Gastrocnemius medialis (tissue), 4 donors: ENCODE results near the gene ZBTB47.

Source experiments
- POLR2A ChIP-seq, 2 donors: fragments of 450-650 bp; IDR thresholded peaks; one replicate each; pipeline ENCODE4 v1.6.1; 2017; ENCODE audit warnings: antibody characterized with exemption in 2 of 2, mild to moderate bottlenecking in 2 of 2, moderate library complexity in 2 of 2
- TF ChIP-seq, protein P1 (sequence below), 5 experiments: fragments of 450-650 bp in 3 of 5; fragments of 200-600 bp in 2 of 5; sonication (generic) in 2 of 5; IDR thresholded peaks in 4 of 5; conservative IDR thresholded peaks in 1 of 5; 1 replicate in 4 of 5; 2 replicates in 1 of 5; pipeline ENCODE4 v1.5.1; 2016 to 2019; ENCODE audit warnings: antibody characterized with exemption in 5 of 5, mild to moderate bottlenecking in 3 of 5, moderate library complexity in 3 of 5

DNA sequence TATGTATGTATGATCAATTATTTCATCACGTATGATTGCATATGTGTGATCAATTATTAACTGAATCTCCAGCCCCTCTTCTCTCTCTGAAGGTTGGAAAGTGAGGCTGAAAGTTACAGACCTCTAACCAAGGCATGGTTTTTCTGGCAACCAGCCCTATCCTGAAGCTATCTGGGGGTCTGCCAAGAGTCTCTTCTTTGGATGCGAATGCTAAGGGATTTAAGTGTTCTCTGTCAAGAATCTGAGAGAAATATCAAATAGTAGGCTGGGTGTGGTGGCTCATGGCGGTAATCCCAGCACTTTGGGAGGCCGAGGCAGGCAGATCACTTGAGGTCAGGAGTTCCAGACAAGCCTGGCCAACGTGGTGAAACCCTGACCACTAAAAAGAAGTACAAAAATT, 44.9 kb upstream of the ZBTB47 start:
- TF ChIP-seq, protein P1, sequence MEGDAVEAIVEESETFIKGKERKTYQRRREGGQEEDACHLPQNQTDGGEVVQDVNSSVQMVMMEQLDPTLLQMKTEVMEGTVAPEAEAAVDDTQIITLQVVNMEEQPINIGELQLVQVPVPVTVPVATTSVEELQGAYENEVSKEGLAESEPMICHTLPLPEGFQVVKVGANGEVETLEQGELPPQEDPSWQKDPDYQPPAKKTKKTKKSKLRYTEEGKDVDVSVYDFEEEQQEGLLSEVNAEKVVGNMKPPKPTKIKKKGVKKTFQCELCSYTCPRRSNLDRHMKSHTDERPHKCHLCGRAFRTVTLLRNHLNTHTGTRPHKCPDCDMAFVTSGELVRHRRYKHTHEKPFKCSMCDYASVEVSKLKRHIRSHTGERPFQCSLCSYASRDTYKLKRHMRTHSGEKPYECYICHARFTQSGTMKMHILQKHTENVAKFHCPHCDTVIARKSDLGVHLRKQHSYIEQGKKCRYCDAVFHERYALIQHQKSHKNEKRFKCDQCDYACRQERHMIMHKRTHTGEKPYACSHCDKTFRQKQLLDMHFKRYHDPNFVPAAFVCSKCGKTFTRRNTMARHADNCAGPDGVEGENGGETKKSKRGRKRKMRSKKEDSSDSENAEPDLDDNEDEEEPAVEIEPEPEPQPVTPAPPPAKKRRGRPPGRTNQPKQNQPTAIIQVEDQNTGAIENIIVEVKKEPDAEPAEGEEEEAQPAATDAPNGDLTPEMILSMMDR (IDR thresholded peaks at IDR 0.05 in 4 of 5, conservative IDR thresholded peaks at IDR 0.05 in 1 of 5): no peak
- TF ChIP-seq POLR2A (IDR thresholded peaks at IDR 0.05): no peak
